Spinal cord (tissue), 10 donors: ENCODE results near the gene MAD2L1BP. TPM values are rescaled to one million over a fixed set of nuclear protein-coding genes. Genes with fewer than 3 reads are reported as not detected.
"Not testable (repeated sequence)": the region's sequence is repeated elsewhere in the genome, so short reads cannot be mapped to it uniquely, and the experiment has no call there.

Source experiments
- DNase-seq, 6 donors: peaks; one replicate each; pipeline versions ENCODE4 v3.0.0 to v3.0.0-alpha.2; 2013 to 2015; ENCODE audit warnings: low spot score in 6 of 6, low read depth in 4 of 6
- H3K27ac ChIP-seq: one replicate; pipeline ENCODE4 v1.5.1; 2013; ENCODE audit warnings: low read depth, low read length, control low read depth
- H3K27me3 ChIP-seq: one replicate; pipeline ENCODE4 v1.6.1; 2013; ENCODE audit warnings: low read length; ENCODE audit not compliant: control insufficient read depth, insufficient read depth
- H3K36me3 ChIP-seq: one replicate; pipeline ENCODE4 v1.6.1; 2013; ENCODE audit warnings: low read length; ENCODE audit not compliant: control insufficient read depth, insufficient read depth
- H3K4me1 ChIP-seq: one replicate; pipeline ENCODE4 v1.6.1; 2013; ENCODE audit warnings: low read length; ENCODE audit not compliant: control insufficient read depth, insufficient read depth
- H3K4me3 ChIP-seq: one replicate; pipeline ENCODE4 v1.5.1; 2013; ENCODE audit warnings: low read depth, low read length, control low read depth
- H3K9me3 ChIP-seq: one replicate; pipeline ENCODE4 v1.6.1; 2013; ENCODE audit warnings: low read length; ENCODE audit not compliant: control insufficient read depth, insufficient read depth
- WGBS: methylation state at CpG from one replicate; pipeline ENCODE4 v1.1.5; 2013; ENCODE audit warnings: missing lambda C conversion rate; ENCODE audit not compliant: insufficient coverage; 5-methylcytosine and 5-hydroxymethylcytosine counted together
- polyA plus RNA-seq, 2 donors: library from polyadenylated mRNA; unstranded; fragments of 120-200 nt; gene quantifications; one replicate each; pipeline ENCODE4 v1.2.1, GENCODE V29; 2013; ENCODE audit not compliant: insufficient read length in 2 of 2
- total RNA-seq, 2 donors: library from RNA; depleted of rRNA in 1 of 2; stranded (reverse); fragments of 120-200 nt in 1 of 2; fragments of >200 nt in 1 of 2; gene quantifications; one replicate each; pipeline versions ENCODE4 v1.2.3 to v1.2.4, GENCODE V29; 2013 to 2014
- donor health status: healthy.

Gene MAD2L1BP
- total and polyA plus RNA-seq, 4 donors: 14.6 to 28.9 (median 26.9) TPM

- no peak overlapping the region for H3K4me3 ChIP-seq
- no peaks in the 10 kb centered on the region for H3K27me3 ChIP-seq
- peaks cover 20% of the 10 kb centered on the region for H3K4me1 ChIP-seq
- WGBS: 95% methylated on average over 5 of the region's 7 CpGs
- H3K36me3 ChIP-seq: peaks cover 59% of the 10 kb centered on the region
- no peaks in the 10 kb centered on the region for H3K9me3 ChIP-seq
- no peak overlapping the region for H3K27ac ChIP-seq
- DNase-seq: no peak
These were observed 10.8 kb upstream of the MAD2L1BP start for GRCh38 chr6:43624786-43625288.

- H3K4me1 ChIP-seq: peaks cover 26% of the 10 kb centered on the region
- H3K9me3 ChIP-seq: no peaks in the 10 kb centered on the region
- 98% methylated on average over 16 of the region's 16 CpGs for WGBS
- H3K4me3 ChIP-seq: no peak overlapping the region
- no peak for DNase-seq
- no peak overlapping the region for H3K27ac ChIP-seq
- peaks cover 59% of the 10 kb centered on the region for H3K36me3 ChIP-seq
- no peaks in the 10 kb centered on the region for H3K27me3 ChIP-seq
These were observed 10.1 kb upstream of the MAD2L1BP start for GRCh38 chr6:43625393-43625992.

- WGBS: 59% methylated on average over 2 of the region's 5 CpGs
- DNase-seq: peak in 2 of 6 donors; percentile 64 to 66
- H3K4me3 ChIP-seq: no peak overlapping the region
These were observed 8.4 kb upstream of the MAD2L1BP start for GRCh38 chr6:43627008-43627825.

GRCh38 chr6:43628393-43629103 is 7.1 kb upstream of the MAD2L1BP start:
- peaks cover 27% of the 10 kb centered on the region for H3K4me1 ChIP-seq
- WGBS: 15% methylated on average over 8 of the region's 25 CpGs
- H3K4me3 ChIP-seq: peak overlapping the region; percentile 79
- peak overlapping the region; percentile 82 for H3K27ac ChIP-seq
- peak in 2 of 6 donors; percentile 69 to 70 for DNase-seq
- no peaks in the 10 kb centered on the region for H3K27me3 ChIP-seq
- peaks cover 29% of the 10 kb centered on the region for H3K36me3 ChIP-seq
- H3K9me3 ChIP-seq: no peaks in the 10 kb centered on the region

More at GRCh38 chr6:43627008-43627825, 8.4 kb upstream of the MAD2L1BP start:
- H3K4me1 ChIP-seq: peaks cover 27% of the 10 kb centered on the region
- H3K9me3 ChIP-seq: no peaks in the 10 kb centered on the region
- H3K36me3 ChIP-seq: peaks cover 42% of the 10 kb centered on the region
- H3K27ac ChIP-seq: peak overlapping the region; percentile 6
- no peaks in the 10 kb centered on the region for H3K27me3 ChIP-seq

- 0% methylated on average over 43 of the region's 46 CpGs for WGBS
- Histone ChIP-seq H3K27me3 (no peaks in the 10 kb centered on the region), H3K4me1 (peaks cover 27% of the 10 kb centered on the region), H3K9me3 (no peaks in the 10 kb centered on the region), H3K36me3 (peaks cover 23% of the 10 kb centered on the region), H3K27ac (peak within 1 kb of the TSS; percentile 99), H3K4me3 (peak within 1 kb of the TSS; percentile 79)
- DNase-seq: peak; percentile 95 to 100 (median 98)
These were observed 6.5 kb upstream of the MAD2L1BP start, which contains the start of gene GTPBP2 for GRCh38 chr6:43629104-43629504. TSS of gene GTPBP2 (minus strand) at chr6:43629264. CDS start at chr6:43629162, 102 bp downstream.

GRCh38 chr6:43629505-43630300 is 5.9 kb upstream of the MAD2L1BP start:
- H3K27ac ChIP-seq: peak overlapping the region; percentile 99
- H3K36me3 ChIP-seq: peaks cover 17% of the 10 kb centered on the region
- WGBS: 0% methylated on average over 29 of the region's 41 CpGs
- H3K4me1 ChIP-seq: peaks cover 27% of the 10 kb centered on the region
- no peaks in the 10 kb centered on the region for H3K9me3 ChIP-seq
- peak overlapping the region; percentile 79 for H3K4me3 ChIP-seq
- peak; percentile 76 to 98 (median 85) for DNase-seq
- H3K27me3 ChIP-seq: no peaks in the 10 kb centered on the region

- Histone ChIP-seq H3K4me1 (peaks cover 36% of the 10 kb centered on the region), H3K9me3 (no peaks in the 10 kb centered on the region), H3K27ac (no peak overlapping the region), H3K4me3 (no peak overlapping the region), H3K27me3 (no peaks in the 10 kb centered on the region), H3K36me3 (peaks cover 3% of the 10 kb centered on the region)
- no CpG with 5 or more reads among the region's 1 CpG for WGBS
- no peak for DNase-seq
These were observed 4.5 kb upstream of the MAD2L1BP start for GRCh38 chr6:43630980-43631619.

GRCh38 chr6:43633002-43633401 is 2.6 kb upstream of the MAD2L1BP start:
- not testable (repeated sequence) for H3K4me3 ChIP-seq, H3K27ac ChIP-seq, H3K9me3 ChIP-seq, DNase-seq, H3K27me3 ChIP-seq
- H3K36me3 ChIP-seq: peaks cover 10% of the 10 kb centered on the region
- peaks cover 47% of the 10 kb centered on the region for H3K4me1 ChIP-seq
- WGBS: 94% methylated on average over 5 of the region's 7 CpGs
